ENCODE measurements around the gene BABAM2. TPM values are rescaled to one million over a fixed set of nuclear protein-coding genes. Genes with fewer than 3 reads are reported as not detected.
"Not testable (repeated sequence)": the region's sequence is repeated elsewhere in the genome, so short reads cannot be mapped to it uniquely, and the experiment has no call there.

Gene BABAM2
- total RNA-seq, 1 donor from 2014 or later, result 37.1 TPM

- Mint-ChIP-seq H3K27ac (no peak overlapping the region), H3K4me1 (ENCODE audit: low read depth) (no peaks in the 10 kb centered on the region), H3K4me3 (ENCODE audit: low read depth) (no peak overlapping the region), H3K9me3 (ENCODE audit: low read depth) (peaks cover 14% of the 10 kb centered on the region), H3K36me3 (ENCODE audit: insufficient read depth) (peaks cover 7% of the 10 kb centered on the region), H3K27me3 (no peaks in the 10 kb centered on the region)
- no peak for DNase-seq (ENCODE audit: low spot score, unreplicated experiment)
- no peak for TF ChIP-seq CTCF (IDR thresholded peaks at IDR 0.05; ENCODE audit: unreplicated experiment)
These were observed 33.6 kb upstream of the BABAM2 start for GRCh38 chr2:27856956-27857355.

- no peak overlapping the region for H3K4me3 Mint-ChIP-seq (ENCODE audit: low read depth)
- no peak overlapping the region for H3K27ac Mint-ChIP-seq
- no peaks in the 10 kb centered on the region for H3K4me1 Mint-ChIP-seq (ENCODE audit: low read depth)
- H3K27me3 Mint-ChIP-seq, result no peaks in the 10 kb centered on the region
- no peak for TF ChIP-seq CTCF (IDR thresholded peaks at IDR 0.05; ENCODE audit: unreplicated experiment)
- no peak for DNase-seq (ENCODE audit: low spot score, unreplicated experiment)
- peaks cover 7% of the 10 kb centered on the region for H3K36me3 Mint-ChIP-seq (ENCODE audit: insufficient read depth)
- peaks cover 14% of the 10 kb centered on the region for H3K9me3 Mint-ChIP-seq (ENCODE audit: low read depth)
These were observed 32.9 kb upstream of the BABAM2 start for GRCh38 chr2:27857417-27858172.

- no peaks in the 10 kb centered on the region for H3K27me3 Mint-ChIP-seq
- H3K36me3 Mint-ChIP-seq (ENCODE audit: insufficient read depth), result peaks cover 5% of the 10 kb centered on the region
- no peak overlapping the region for H3K27ac Mint-ChIP-seq
- no peak overlapping the region for H3K4me3 Mint-ChIP-seq (ENCODE audit: low read depth)
- H3K9me3 Mint-ChIP-seq (ENCODE audit: low read depth), result peaks cover 10% of the 10 kb centered on the region
- peaks cover 15% of the 10 kb centered on the region for H3K4me1 Mint-ChIP-seq (ENCODE audit: low read depth)
- DNase-seq (ENCODE audit: low spot score, unreplicated experiment), result no peak
- TF ChIP-seq CTCF (IDR thresholded peaks at IDR 0.05; ENCODE audit: unreplicated experiment), result no peak
These were observed 30.4 kb upstream of the BABAM2 start for GRCh38 chr2:27860111-27860510.

GRCh38 chr2:27863146-27863545 lies 27.4 kb upstream of the BABAM2 start:
- Mint-ChIP-seq H3K9me3 (ENCODE audit: low read depth) (no peaks in the 10 kb centered on the region), H3K4me1 (ENCODE audit: low read depth) (peaks cover 21% of the 10 kb centered on the region), H3K36me3 (ENCODE audit: insufficient read depth) (no peaks in the 10 kb centered on the region), H3K4me3 (ENCODE audit: low read depth) (no peak overlapping the region), H3K27me3 (no peaks in the 10 kb centered on the region), H3K27ac (no peak overlapping the region)
- no peak for TF ChIP-seq CTCF (IDR thresholded peaks at IDR 0.05; ENCODE audit: unreplicated experiment)
- DNase-seq (ENCODE audit: low spot score, unreplicated experiment), result no peak

- not testable (repeated sequence) for H3K9me3 Mint-ChIP-seq (ENCODE audit: low read depth); DNase-seq (ENCODE audit: low spot score, unreplicated experiment); H3K27me3 Mint-ChIP-seq; H3K4me3 Mint-ChIP-seq (ENCODE audit: low read depth); H3K36me3 Mint-ChIP-seq (ENCODE audit: insufficient read depth)
- H3K4me1 Mint-ChIP-seq (ENCODE audit: low read depth), result peaks cover 21% of the 10 kb centered on the region
- H3K27ac Mint-ChIP-seq, result peak overlapping the region; percentile 22
These were observed 26.6 kb upstream of the BABAM2 start for GRCh38 chr2:27863955-27864354.

- DNase-seq (ENCODE audit: low spot score, unreplicated experiment), result no peak
- Mint-ChIP-seq H3K4me3 (ENCODE audit: low read depth) (no peak overlapping the region), H3K36me3 (ENCODE audit: insufficient read depth) (no peaks in the 10 kb centered on the region), H3K9me3 (ENCODE audit: low read depth) (no peaks in the 10 kb centered on the region), H3K4me1 (ENCODE audit: low read depth) (peaks cover 21% of the 10 kb centered on the region), H3K27ac (no peak overlapping the region), H3K27me3 (no peaks in the 10 kb centered on the region)
- no peak for TF ChIP-seq CTCF (IDR thresholded peaks at IDR 0.05; ENCODE audit: unreplicated experiment)
These were observed 24.3 kb upstream of the BABAM2 start for GRCh38 chr2:27866237-27866636.

Measured in progenitor cell of endocrine pancreas (in vitro differentiated cells).